Measurements from ENCODE around the gene ABCA5. TPM values are rescaled to one million over a fixed set of nuclear protein-coding genes. Genes with fewer than 3 reads are reported as not detected.
"Not testable (repeated sequence)": the region's sequence is repeated elsewhere in the genome, so short reads cannot be mapped to it uniquely, and the experiment has no call there.

Gene ABCA5
- polyA plus RNA-seq, 4 donors = 23.3 to 43.4 (median 30.4) TPM

DNA sequence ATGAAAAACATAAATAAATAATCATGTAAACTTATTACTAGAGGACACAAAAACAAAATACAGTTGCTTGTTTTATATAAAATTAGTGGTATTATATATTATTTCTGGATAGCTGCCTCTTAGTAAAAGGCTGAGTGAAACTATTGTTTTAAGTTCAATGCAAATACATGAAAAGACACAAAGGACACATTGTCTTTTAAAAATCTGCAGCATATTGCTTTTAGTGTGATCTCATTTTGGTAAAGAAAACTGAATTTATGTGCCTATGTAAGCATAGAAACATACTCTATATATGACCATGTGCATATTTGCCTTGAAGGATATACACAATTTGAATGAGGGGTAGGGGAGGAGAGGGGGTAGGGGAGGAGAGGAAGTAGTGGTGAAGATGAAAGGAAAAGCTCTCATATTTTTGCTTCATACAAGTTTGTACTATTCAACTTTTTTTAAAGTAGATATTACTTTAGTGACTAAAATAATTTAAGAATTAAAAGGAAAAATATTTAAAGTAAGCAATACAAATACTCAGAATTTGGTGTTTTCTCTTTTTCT lies 104.2 kb downstream of the ABCA5 start:
- no peak for DNase-seq (ENCODE audit: low read depth in 4 of 4, low spot score in 2 of 4)

DNA sequence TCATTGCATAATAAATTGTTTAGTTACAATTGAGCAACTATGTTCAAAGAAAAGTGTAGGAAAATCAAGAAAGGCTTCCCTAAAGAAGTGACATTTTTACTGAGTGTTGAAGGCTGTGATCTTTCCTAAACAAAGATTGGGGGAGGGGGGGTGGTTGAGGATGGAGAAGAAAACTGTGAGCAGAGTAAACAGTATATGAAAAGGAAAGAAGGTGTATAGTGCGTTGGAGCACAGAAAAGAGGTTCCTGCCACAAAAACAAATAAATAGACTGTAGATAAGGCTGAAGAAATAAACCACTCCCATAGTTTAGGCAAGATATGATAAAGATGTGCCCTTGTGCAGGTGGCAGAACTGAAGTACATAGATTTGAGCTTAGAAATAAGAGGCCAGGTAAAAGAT lies 106.8 kb downstream of the ABCA5 start:
- no peak for DNase-seq (ENCODE audit: low read depth in 4 of 4, low spot score in 2 of 4)

DNA sequence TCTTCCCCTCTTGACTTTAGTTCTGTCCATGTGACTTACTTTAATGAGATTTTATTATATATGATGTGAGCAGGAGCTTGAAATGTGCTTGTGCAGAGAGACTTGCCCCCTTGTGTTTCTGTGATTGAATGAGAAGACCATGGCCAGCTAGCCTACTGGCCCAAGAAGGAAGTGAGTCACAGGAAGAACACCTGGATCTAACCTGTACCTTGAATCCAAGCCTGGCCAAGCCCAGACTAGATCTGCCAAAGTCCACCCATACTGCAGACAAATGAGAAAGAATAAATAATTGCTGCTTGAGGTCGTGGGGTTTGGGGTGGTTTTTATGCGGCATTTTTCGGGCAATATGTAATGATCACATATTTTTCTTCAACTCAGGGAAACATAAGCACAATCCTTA lies 107.9 kb downstream of the ABCA5 start:
- no peak for DNase-seq (ENCODE audit: low read depth in 4 of 4, low spot score in 2 of 4)

DNA sequence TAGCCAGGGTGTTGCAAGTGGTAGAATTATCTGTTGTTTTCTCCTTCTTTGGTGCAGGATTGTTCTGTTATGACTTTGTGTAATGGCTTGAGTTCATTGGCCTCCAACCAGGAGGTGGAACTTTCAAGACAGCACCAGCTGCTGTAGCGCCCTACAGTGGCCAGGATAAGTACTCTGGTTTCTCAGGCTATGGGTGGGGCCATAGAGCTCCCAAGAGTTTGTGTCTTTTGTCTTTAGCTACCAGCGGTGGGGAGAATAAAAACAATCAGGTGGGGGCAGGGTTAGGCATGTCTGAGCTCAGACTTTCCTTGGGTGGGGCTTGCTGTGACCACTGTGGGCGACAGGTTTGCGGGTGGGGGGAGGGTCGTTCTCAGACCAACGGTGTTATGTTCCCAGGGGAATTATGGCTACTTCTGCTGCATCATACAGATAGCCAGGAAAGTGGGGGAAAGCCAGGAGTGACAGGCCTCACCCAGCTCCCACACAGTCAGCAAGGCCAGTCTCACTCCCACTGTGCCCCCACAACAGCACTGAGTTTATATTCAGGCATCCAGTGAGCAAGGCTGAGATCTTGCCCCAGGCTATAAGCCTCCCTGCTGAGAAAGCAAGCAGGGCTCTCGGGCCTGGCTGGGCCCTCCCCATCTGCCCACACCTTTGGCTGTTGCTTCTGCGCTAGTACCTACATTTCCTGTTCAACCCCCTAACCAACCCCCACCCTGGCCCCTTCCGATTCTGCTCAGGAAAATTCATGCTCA lies 113.7 kb downstream of the ABCA5 start:
- DNase-seq (ENCODE audit: low read depth in 4 of 4, low spot score in 2 of 4) = no peak

DNA sequence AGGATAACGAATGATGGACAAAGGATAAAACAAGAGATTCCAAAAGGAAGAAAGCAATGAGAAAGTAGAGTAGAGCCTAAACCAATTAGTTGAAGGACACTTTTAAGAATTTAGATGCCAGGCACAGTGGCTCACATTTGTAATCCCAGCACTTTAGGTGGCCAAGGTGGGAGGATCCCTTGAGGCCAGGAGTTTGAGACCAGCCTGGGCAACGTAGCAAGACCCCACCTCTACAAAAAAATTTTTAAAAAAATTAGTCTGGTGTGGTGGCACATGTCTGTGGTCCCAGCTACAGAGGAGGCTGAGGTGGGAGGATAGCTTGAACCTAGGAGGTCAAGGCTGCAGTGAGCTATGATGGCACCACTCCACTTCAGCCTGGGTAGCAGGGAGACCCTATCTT lies 118.3 kb downstream of the ABCA5 start:
- no peak for DNase-seq (ENCODE audit: low read depth in 4 of 4, low spot score in 2 of 4)

DNA sequence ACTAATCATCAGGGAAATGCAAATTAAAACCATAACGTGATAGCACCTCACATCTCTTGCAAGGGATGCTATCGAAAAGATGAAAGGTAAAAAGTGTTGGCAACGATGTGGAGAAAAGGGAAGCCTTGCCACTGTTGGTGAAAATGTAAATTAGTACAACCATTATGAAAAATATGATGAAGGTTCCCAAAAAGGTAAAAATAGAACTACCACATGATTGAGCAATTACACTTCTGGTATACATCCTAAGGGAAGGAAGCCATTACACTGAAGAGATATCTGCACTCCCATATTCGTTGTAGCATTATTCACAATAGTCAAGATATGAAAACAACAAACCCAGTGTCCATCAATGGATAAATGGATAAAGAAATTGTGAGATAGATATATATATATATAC lies 119.8 kb downstream of the ABCA5 start:
- DNase-seq (ENCODE audit: low read depth in 4 of 4, low spot score in 2 of 4) = no peak

DNA sequence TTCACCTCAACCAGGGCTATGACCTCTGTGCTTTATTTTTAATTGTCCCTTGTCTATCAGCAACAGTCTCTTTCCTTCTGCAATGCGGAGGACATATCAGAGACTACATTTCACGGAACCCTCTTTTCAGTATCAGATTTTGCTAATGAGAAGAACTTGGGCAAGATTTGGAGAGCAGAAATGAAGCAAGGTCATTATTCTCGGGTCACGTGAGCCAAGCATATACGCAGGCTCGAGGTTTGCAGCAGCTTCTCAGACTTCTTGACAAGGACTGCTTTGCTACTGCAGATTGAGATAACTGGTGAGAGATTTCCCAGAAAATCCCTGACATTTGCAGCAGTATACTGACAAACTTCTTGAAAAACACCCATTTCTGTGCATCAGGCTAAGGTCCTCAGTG lies 128.7 kb downstream of the ABCA5 start:
- DNase-seq (ENCODE audit: low read depth in 4 of 4, low spot score in 2 of 4) = no peak

DNA sequence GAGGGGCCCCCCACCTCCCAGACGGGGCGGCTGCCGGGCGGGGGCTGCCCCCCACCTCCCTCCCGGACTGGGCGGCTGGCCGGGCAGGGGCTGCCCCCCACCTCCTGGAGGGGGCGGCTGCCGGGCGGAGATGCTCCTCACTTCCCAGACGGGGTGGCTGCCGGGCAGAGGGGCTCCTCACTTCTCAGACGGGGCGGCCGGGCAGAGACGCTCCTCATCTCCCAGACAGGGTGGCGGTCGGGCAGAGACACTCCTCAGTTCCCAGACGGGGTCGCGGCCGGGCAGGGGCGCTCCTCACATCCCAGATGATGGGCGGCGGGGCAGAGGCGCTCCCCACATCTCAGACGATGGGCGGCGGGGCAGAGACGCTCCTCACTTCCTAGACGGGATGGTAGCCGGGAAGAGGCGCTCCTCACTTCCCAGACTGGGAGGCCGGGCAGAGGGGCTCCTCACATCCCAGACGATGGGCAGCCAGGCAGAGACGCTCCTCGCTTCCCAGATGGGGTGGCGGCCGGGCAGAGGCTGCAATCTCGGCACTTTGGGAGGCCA lies 130.8 kb downstream of the ABCA5 start:
- not testable (repeated sequence) for DNase-seq (ENCODE audit: low read depth in 4 of 4, low spot score in 2 of 4)

Other genes with a start within 250 kb of the ABCA5 start
- gene ABCA6, start 185.2 kb downstream of the ABCA5 start, polyA plus RNA-seq (ENCODE audit: insufficient read length in 4 of 4) = 1 to 10 TPM; 1.8 to 5.4 (median 3.8) TPM
- 1 to 10 TPM; 1.3 to 2.9 (median 1.8) TPM for gene ABCA10, start 98.3 kb downstream of the ABCA5 start, polyA plus RNA-seq (ENCODE audit: insufficient read length in 4 of 4)
- gene MAP2K6, start 87.6 kb upstream of the ABCA5 start, polyA plus RNA-seq (ENCODE audit: insufficient read length in 4 of 4) = 10 to 100 TPM; 19.7 to 22.7 (median 22.0) TPM

Measured in left renal cortex interstitium (tissue), 4 donors.